ENCODE measurements around the gene DPH3.

Gene DPH3

DNA sequence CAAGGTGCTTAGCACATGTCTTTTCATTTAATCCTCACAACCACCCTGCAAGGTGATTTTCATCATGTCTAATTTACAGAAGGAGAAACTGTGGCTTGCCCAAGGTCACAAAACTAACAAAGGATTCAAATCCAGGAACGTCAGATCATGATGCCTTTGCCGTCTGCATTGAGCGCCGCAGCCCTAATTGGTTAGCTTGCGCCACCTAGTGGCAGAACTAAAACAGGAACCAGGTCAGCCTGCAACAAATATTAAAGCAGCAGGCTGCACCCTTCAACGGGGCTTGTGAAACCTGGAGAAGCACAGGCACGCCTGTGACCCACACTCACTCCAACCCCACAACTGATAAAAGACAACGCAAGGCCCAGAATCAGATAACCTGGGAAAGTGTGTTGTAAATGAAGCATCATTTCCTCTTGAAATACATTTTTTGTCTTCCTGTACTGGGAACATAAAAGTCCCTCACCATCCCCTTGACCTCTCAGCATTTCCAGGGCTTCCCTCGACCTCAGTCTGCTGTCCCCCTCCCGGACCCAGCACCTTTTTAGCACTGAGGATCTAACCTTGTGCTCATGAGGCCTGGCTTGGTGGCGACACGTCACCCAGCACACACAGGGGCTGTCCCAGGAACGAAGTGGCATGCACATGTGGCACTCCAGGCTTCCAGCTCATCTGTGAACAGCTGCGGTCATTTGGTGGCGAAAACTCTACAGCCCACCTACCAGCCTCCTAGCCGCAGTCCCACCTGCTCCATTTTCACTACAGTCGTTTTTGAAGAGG lies 17.3 kb downstream of the DPH3 start:
- POLR2A ChIA-PET = no interaction called here
- DNase-seq (ENCODE audit: low read depth, low spot score) = peak; percentile 31
- CTCF ChIA-PET = interaction anchor here (0.7 to 2.6 kb wide), 27 partner anchors 8 to 613 kb away, joined by 3 to 50 read pairs (median 4); partner anchors contain the start of genes DPH3 and OXNAD1
- peak; percentile 82 for TF ChIP-seq CTCF (IDR thresholded peaks at IDR 0.05; ENCODE audit: insufficient read depth, low read length, missing control alignments)
- no peak overlapping the region for H3K4me3 ChIP-seq (ENCODE audit: low read depth, low read length)

- POLR2A ChIA-PET = no interaction called here
Measured at GRCh38 chr3:16245609-16246008, 19.1 kb downstream of the DPH3 start.

GRCh38 chr3:16243706-16244490 lies 20.8 kb downstream of the DPH3 start:
- ChIA-PET CTCF (interaction anchor here (0.5 to 4.7 kb wide), 21 partner anchors 8 to 448 kb away, joined by 3 to 86 read pairs (median 4); partner anchors contain the start of genes DPH3 and OXNAD1), POLR2A (interaction anchor here (0.6 to 0.7 kb wide), 3 partner anchors 21 to 390 kb away, joined by 3 to 5 read pairs (median 4); partner anchors contain the start of genes DPH3, GALNT15 and OXNAD1)
- no peak for DNase-seq (ENCODE audit: low read depth, low spot score)
- TF ChIP-seq CTCF (IDR thresholded peaks at IDR 0.05; ENCODE audit: insufficient read depth, low read length, missing control alignments) = no peak
- no peak overlapping the region for H3K4me3 ChIP-seq (ENCODE audit: low read depth, low read length)

More at GRCh38 chr3:16245609-16246008, 19.1 kb downstream of the DPH3 start:
- CTCF ChIA-PET = interaction anchor here (0.7 to 1.7 kb wide), 13 partner anchors 9 to 1045 kb away, joined by 3 to 20 read pairs (median 4); no protein-coding TSS in a partner anchor
- no peak for TF ChIP-seq CTCF (IDR thresholded peaks at IDR 0.05; ENCODE audit: insufficient read depth, low read length, missing control alignments)
- no peak overlapping the region for H3K4me3 ChIP-seq (ENCODE audit: low read depth, low read length)
- no peak for DNase-seq (ENCODE audit: low read depth, low spot score)

GRCh38 chr3:16242177-16242576 lies 22.6 kb downstream of the DPH3 start:
- no peak overlapping the region for H3K4me3 ChIP-seq (ENCODE audit: low read depth, low read length)
- POLR2A ChIA-PET = no interaction called here
- CTCF ChIA-PET = interaction anchor here (0.9 to 4.7 kb wide), 5 partner anchors 9 to 426 kb away, joined by 3 to 86 read pairs (median 5); no protein-coding TSS in a partner anchor
- DNase-seq (ENCODE audit: low read depth, low spot score) = no peak
- no peak for TF ChIP-seq CTCF (IDR thresholded peaks at IDR 0.05; ENCODE audit: insufficient read depth, low read length, missing control alignments)

DNA sequence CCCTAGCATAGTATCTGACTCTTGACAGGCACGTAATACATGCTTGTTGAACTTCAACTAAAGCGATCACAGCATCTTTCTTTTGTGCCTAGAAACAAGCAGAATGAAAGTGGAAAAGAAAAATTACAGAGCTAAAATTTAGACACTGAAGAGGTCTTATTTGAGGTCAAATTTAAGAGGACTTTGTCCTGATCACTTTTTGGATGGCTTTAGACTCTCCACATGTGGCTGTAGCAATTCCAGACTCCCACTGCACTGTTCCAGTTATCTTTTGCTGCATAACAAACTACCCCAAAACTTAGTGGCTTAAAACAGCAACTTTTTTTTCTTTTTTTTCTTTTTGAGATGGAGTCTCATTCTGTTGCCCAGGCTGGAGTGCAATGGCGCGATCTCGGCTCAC lies 23.5 kb downstream of the DPH3 start:
- TF ChIP-seq CTCF (IDR thresholded peaks at IDR 0.05; ENCODE audit: insufficient read depth, low read length, missing control alignments) = no peak
- CTCF ChIA-PET = interaction anchor here (0.7 to 4.7 kb wide), 6 partner anchors 11 to 1133 kb away, joined by 3 to 86 read pairs (median 3); no protein-coding TSS in a partner anchor
- DNase-seq (ENCODE audit: low read depth, low spot score) = no peak
- POLR2A ChIA-PET = no interaction called here
- no peak overlapping the region for H3K4me3 ChIP-seq (ENCODE audit: low read depth, low read length)
